Mesenchymal stem cell (in vitro differentiated cells and primary cell): ENCODE results near the gene C2CD3.

Source experiments
- DNase-seq: peaks from one replicate; pipeline ENCODE4 v3.0.0-alpha.2; 2013
- H2AFZ ChIP-seq: one replicate; pipeline ENCODE4 v1.6.1; 2013; ENCODE audit warnings: low read depth, mild to moderate bottlenecking, control low read depth, inconsistent platforms, low read length, moderate library complexity
- H2AK5ac ChIP-seq: 2 replicates; pipeline ENCODE4 v1.6.1; 2013; ENCODE audit warnings: low read length, moderate library complexity, mild to moderate bottlenecking, inconsistent platforms; ENCODE audit not compliant: severe bottlenecking
- H2BK120ac ChIP-seq: one replicate; pipeline ENCODE4 v1.6.1; 2013; ENCODE audit warnings: low read depth, mild to moderate bottlenecking, inconsistent platforms, low read length, moderate library complexity
- H2BK12ac ChIP-seq, 2 experiments: one replicate each; pipeline ENCODE4 v1.6.1; 2013; ENCODE audit warnings: inconsistent platforms in 2 of 2, low read length in 2 of 2, mild to moderate bottlenecking in 2 of 2, moderate library complexity in 2 of 2, control low read depth in 1 of 2
- H2BK15ac ChIP-seq: one replicate; pipeline ENCODE4 v1.6.1; 2013; ENCODE audit warnings: mild to moderate bottlenecking, low read depth, inconsistent platforms; ENCODE audit not compliant: poor library complexity, severe bottlenecking
- H2BK5ac ChIP-seq: 2 replicates; pipeline ENCODE4 v1.6.1; 2013; ENCODE audit warnings: low read depth, mild to moderate bottlenecking, low read length, control low read depth, inconsistent platforms; ENCODE audit not compliant: poor library complexity, severe bottlenecking
- H3K14ac ChIP-seq, 2 experiments: one replicate each; pipeline ENCODE4 v1.6.1; 2013; ENCODE audit warnings: inconsistent platforms in 2 of 2, low read length in 2 of 2, control low read depth in 1 of 2, mild to moderate bottlenecking in 1 of 2, moderate library complexity in 1 of 2
- H3K18ac ChIP-seq, 2 experiments: one replicate each; pipeline ENCODE4 v1.6.1; 2013; ENCODE audit warnings: inconsistent platforms in 2 of 2, low read length in 2 of 2, control low read depth in 1 of 2, low read depth in 1 of 2, mild to moderate bottlenecking in 1 of 2
- H3K23ac ChIP-seq, 2 experiments: one replicate each; pipeline ENCODE4 v1.6.1; 2013; ENCODE audit warnings: inconsistent platforms in 2 of 2, low read length in 2 of 2, mild to moderate bottlenecking in 2 of 2, moderate library complexity in 2 of 2, control low read depth in 1 of 2
- H3K27ac ChIP-seq: 2 replicates; pipeline ENCODE4 v1.5.1; 2013; ENCODE audit warnings: mild to moderate bottlenecking, moderate library complexity, low read length, control low read depth, inconsistent platforms; ENCODE audit not compliant: poor library complexity, severe bottlenecking
- H3K27me3 ChIP-seq, 2 experiments: 2 replicates each; pipeline versions ENCODE4 v1.6.1 to v1.7.0; 2013; ENCODE audit warnings: low read length in 2 of 2, mild to moderate bottlenecking in 2 of 2, moderate library complexity in 2 of 2, control low read depth in 1 of 2, inconsistent platforms in 1 of 2; ENCODE audit not compliant: control insufficient read depth in 1 of 2, insufficient read depth in 1 of 2
- H3K36me3 ChIP-seq, 2 experiments: 2 replicates each; pipeline versions ENCODE4 v1.6.1 to v1.7.0; 2013; ENCODE audit warnings: low read length in 2 of 2, control low read depth in 1 of 2, inconsistent platforms in 1 of 2, low read depth in 1 of 2, mild to moderate bottlenecking in 1 of 2; ENCODE audit not compliant: insufficient read depth in 2 of 2, control insufficient read depth in 1 of 2
- H3K4ac ChIP-seq, 2 experiments: one replicate each; pipeline ENCODE4 v1.6.1; 2013; ENCODE audit warnings: inconsistent platforms in 2 of 2, low read length in 2 of 2, mild to moderate bottlenecking in 2 of 2, moderate library complexity in 2 of 2, control low read depth in 1 of 2, low read depth in 1 of 2
- H3K4me1 ChIP-seq: 2 replicates; pipeline ENCODE4 v1.6.1; 2013; ENCODE audit warnings: low read depth, low read length, control low read depth; ENCODE audit not compliant: control insufficient read depth, insufficient read depth
- H3K4me2 ChIP-seq: 2 replicates; pipeline ENCODE4 v1.6.1; 2013; ENCODE audit warnings: low read length, mild to moderate bottlenecking, inconsistent platforms; ENCODE audit not compliant: poor library complexity, severe bottlenecking
- H3K4me3 ChIP-seq, 2 experiments: 2 replicates each; pipeline versions ENCODE4 v1.5.1 to v1.7.0; 2013; ENCODE audit warnings: low read length in 2 of 2, mild to moderate bottlenecking in 2 of 2, control low read depth in 1 of 2, low read depth in 1 of 2; ENCODE audit not compliant: insufficient read depth in 1 of 2
- H3K79me1 ChIP-seq: replicated peaks from 2 replicates; pipeline ENCODE4 v1.6.1; 2013; ENCODE audit warnings: mild to moderate bottlenecking, control low read depth, low read length, inconsistent platforms; ENCODE audit not compliant: poor library complexity, severe bottlenecking
- H3K9ac ChIP-seq: 2 replicates; pipeline ENCODE4 v1.7.0; 2013; ENCODE audit warnings: mild to moderate bottlenecking, low read length, moderate library complexity
- H3K9me3 ChIP-seq: 2 replicates; pipeline ENCODE4 v1.7.0; 2013; ENCODE audit warnings: mild to moderate bottlenecking, low read length; ENCODE audit not compliant: control insufficient read depth
- H4K8ac ChIP-seq: one replicate; pipeline ENCODE4 v1.6.1; 2013; ENCODE audit warnings: inconsistent platforms, mild to moderate bottlenecking, low read length, moderate library complexity
- H4K91ac ChIP-seq: one replicate; pipeline ENCODE4 v1.6.1; 2013; ENCODE audit warnings: mild to moderate bottlenecking, low read length, inconsistent platforms
- WGBS: methylation state at CpG from one replicate; pipeline ENCODE4 v1.1.7; 2013; ENCODE audit warnings: mixed read lengths; 5-methylcytosine and 5-hydroxymethylcytosine counted together

C2CD3 gene

GRCh38 chr11:74025467-74026166, 145.2 kb downstream of the C2CD3 start:
- H3K4me3 ChIP-seq, result no peak overlapping the region
- no peak overlapping the region for H4K91ac ChIP-seq
- H4K8ac ChIP-seq, result no peak overlapping the region
- no peak overlapping the region for H3K4me2 ChIP-seq
- H2BK12ac ChIP-seq, result peak overlapping the region; percentile 43 to 59
- H3K23ac ChIP-seq, result no peak overlapping the region
- H2BK5ac ChIP-seq, result no peak overlapping the region
- DNase-seq, result peak; percentile 93
- peak overlapping the region; percentile 54 for H3K9ac ChIP-seq
- peaks cover 9% of the 10 kb centered on the region for H3K4me1 ChIP-seq
- H3K27ac ChIP-seq, result peak overlapping the region; percentile 43
- no peak overlapping the region for H2BK15ac ChIP-seq
- H2AFZ ChIP-seq, result no peak overlapping the region
- H2AK5ac ChIP-seq, result no peak overlapping the region
- H2BK120ac ChIP-seq, result peak overlapping the region; percentile 56
- WGBS, result 63% methylated on average over 3 of the region's 7 CpGs
- peak overlapping the region in 1 of 2 experiments; percentile 71 for H3K4ac ChIP-seq
- no peak overlapping the region for H3K14ac ChIP-seq
- H3K27me3 ChIP-seq, result no peaks in the 10 kb centered on the region
- H3K79me1 ChIP-seq, result peaks cover 5% of the 10 kb centered on the region
- peak overlapping the region; percentile 19 to 46 for H3K18ac ChIP-seq
- H3K9me3 ChIP-seq, result no peaks in the 10 kb centered on the region
- peaks cover 13 to 31% of the 10 kb centered on the region in 2 experiments for H3K36me3 ChIP-seq

GRCh38 chr11:74024261-74025029, 146.4 kb downstream of the C2CD3 start:
- peak overlapping the region; percentile 54 for H3K9ac ChIP-seq
- peaks cover 13 to 30% of the 10 kb centered on the region in 2 experiments for H3K36me3 ChIP-seq
- no peak overlapping the region for H3K4me3 ChIP-seq
- H3K4me2 ChIP-seq, result no peak overlapping the region
- no peak overlapping the region for H2BK5ac ChIP-seq
- H3K4me1 ChIP-seq, result peaks cover 10% of the 10 kb centered on the region
- H3K9me3 ChIP-seq, result no peaks in the 10 kb centered on the region
- no peak overlapping the region for H2BK12ac ChIP-seq
- H4K91ac ChIP-seq, result no peak overlapping the region
- no peak overlapping the region for H3K23ac ChIP-seq
- peak; percentile 89 for DNase-seq
- no peak overlapping the region for H2BK120ac ChIP-seq
- H4K8ac ChIP-seq, result no peak overlapping the region
- H3K14ac ChIP-seq, result no peak overlapping the region
- H2AFZ ChIP-seq, result no peak overlapping the region
- H3K79me1 ChIP-seq, result peaks cover 8% of the 10 kb centered on the region
- peak overlapping the region; percentile 65 for H2AK5ac ChIP-seq
- WGBS, result 19% methylated on average over 2 of the region's 2 CpGs
- no peak overlapping the region for H3K18ac ChIP-seq
- H3K4ac ChIP-seq, result no peak overlapping the region
- no peaks in the 10 kb centered on the region for H3K27me3 ChIP-seq
- H2BK15ac ChIP-seq, result no peak overlapping the region
- peak overlapping the region; percentile 16 for H3K27ac ChIP-seq

- no peak overlapping the region for H3K14ac ChIP-seq
- H2AFZ ChIP-seq, result no peak overlapping the region
- peaks cover 5 to 25% of the 10 kb centered on the region in 2 experiments for H3K36me3 ChIP-seq
- H3K27ac ChIP-seq, result no peak overlapping the region
- H3K9me3 ChIP-seq, result no peaks in the 10 kb centered on the region
- no peak overlapping the region for H3K4me2 ChIP-seq
- H2BK15ac ChIP-seq, result no peak overlapping the region
- no peak overlapping the region for H2BK120ac ChIP-seq
- H3K9ac ChIP-seq, result no peak overlapping the region
- H3K23ac ChIP-seq, result no peak overlapping the region
- H3K27me3 ChIP-seq, result no peaks in the 10 kb centered on the region
- DNase-seq, result no peak
- H3K4me3 ChIP-seq, result no peak overlapping the region
- H2AK5ac ChIP-seq, result no peak overlapping the region
- no peak overlapping the region for H2BK12ac ChIP-seq
- no peak overlapping the region for H3K4ac ChIP-seq
- no peak overlapping the region for H4K8ac ChIP-seq
- H4K91ac ChIP-seq, result no peak overlapping the region
- peaks cover 8% of the 10 kb centered on the region for H3K79me1 ChIP-seq
- no peak overlapping the region for H2BK5ac ChIP-seq
- peaks cover 17% of the 10 kb centered on the region for H3K4me1 ChIP-seq
- H3K18ac ChIP-seq, result peak overlapping the region in 1 of 2 experiments; percentile 2
These were observed 147.5 kb downstream of the C2CD3 start for GRCh38 chr11:74023276-74023675.

GRCh38 chr11:74022546-74022945, 148.3 kb downstream of the C2CD3 start:
- no peak overlapping the region for H3K4me2 ChIP-seq
- no peak overlapping the region for H2BK120ac ChIP-seq
- peaks cover 8% of the 10 kb centered on the region for H3K79me1 ChIP-seq
- no peak for DNase-seq
- H3K36me3 ChIP-seq, result peaks cover 5 to 23% of the 10 kb centered on the region in 2 experiments
- no peaks in the 10 kb centered on the region for H3K9me3 ChIP-seq
- H3K4me3 ChIP-seq, result no peak overlapping the region
- H2BK5ac ChIP-seq, result no peak overlapping the region
- no peak overlapping the region for H3K18ac ChIP-seq
- H4K91ac ChIP-seq, result no peak overlapping the region
- peaks cover 17% of the 10 kb centered on the region for H3K4me1 ChIP-seq
- H3K23ac ChIP-seq, result no peak overlapping the region
- WGBS, result 92% methylated on average over 6 of the region's 6 CpGs
- no peak overlapping the region for H3K9ac ChIP-seq
- no peak overlapping the region for H2AFZ ChIP-seq
- H2BK15ac ChIP-seq, result no peak overlapping the region
- no peak overlapping the region for H3K14ac ChIP-seq
- H4K8ac ChIP-seq, result no peak overlapping the region
- H3K4ac ChIP-seq, result no peak overlapping the region
- no peak overlapping the region for H2BK12ac ChIP-seq
- no peak overlapping the region for H3K27ac ChIP-seq
- H2AK5ac ChIP-seq, result no peak overlapping the region
- no peaks in the 10 kb centered on the region for H3K27me3 ChIP-seq
